Renal cortex interstitium (tissue), 11 donors: ENCODE measurements around the gene JUND. TPM values are rescaled to one million over a fixed set of nuclear protein-coding genes. Genes with fewer than 3 reads are reported as not detected.

Experiments
- DNase-seq, 11 donors: peaks; one replicate each; pipeline ENCODE4 v3.0.0-alpha.2; 2013; ENCODE audit warnings: low read depth in 9 of 11, low spot score in 4 of 11; ENCODE audit errors: extremely low read depth in 1 of 11
- polyA plus RNA-seq, 3 donors: library from polyadenylated mRNA; unstranded; fragments of 120-200 nt; gene quantifications; one replicate each; pipeline ENCODE4 v1.2.1, GENCODE V29; 2013; ENCODE audit not compliant: insufficient read length in 3 of 3

Gene JUND
- polyA plus RNA-seq, 3 donors = 71.4 to 135 (median 103) TPM

GRCh38 chr19:18229915-18230314 is 51.5 kb downstream of the JUND start:
- no peak for DNase-seq

Other genes starting within 250 kb of the JUND start
- gene IL12RB1, start 194.7 kb downstream of the JUND start, polyA plus RNA-seq = under 1 TPM; 0.16 to 0.44 (median 0.23) TPM
- 1 to 10 TPM; 4.6 to 9.2 (median 5.5) TPM for gene MAST3, start 183.8 kb downstream of the JUND start, polyA plus RNA-seq
- 10 to 100 TPM; 20.1 to 38.9 (median 30.4) TPM for gene PIK3R2, start 128.5 kb downstream of the JUND start, polyA plus RNA-seq
- 10 to 100 TPM; 11.4 to 20.4 (median 11.7) TPM for gene IFI30, start 107.8 kb downstream of the JUND start, polyA plus RNA-seq
- 10 to 100 TPM in 1 of 3 donors, 1 to 10 TPM in 2; 7.9 to 10.3 (median 8.2) TPM for gene MPV17L2, start 88.4 kb downstream of the JUND start, polyA plus RNA-seq
- gene RAB3A, start 77.6 kb downstream of the JUND start, polyA plus RNA-seq = 1 to 10 TPM; 4.9 to 6.5 (median 5.4) TPM
- 1 to 10 TPM in 1 of 3 donors, under 1 TPM in 2; 0.30 to 1.8 (median 0.79) TPM for gene PDE4C, start 55.2 kb downstream of the JUND start, polyA plus RNA-seq
- gene IQCN, start 7.2 kb downstream of the JUND start, polyA plus RNA-seq = 10 to 100 TPM in 1 of 3 donors, 1 to 10 TPM in 2; 6.6 to 12.2 (median 7.2) TPM
- gene LSM4, start 41.5 kb upstream of the JUND start, polyA plus RNA-seq = 100 to 1,000 TPM in 2 of 3 donors, 10 to 100 TPM in 1; 84.2 to 120 (median 108) TPM
- 10 to 100 TPM; 20.9 to 35.3 (median 22.0) TPM for gene PGPEP1, start 59.0 kb upstream of the JUND start, polyA plus RNA-seq
- 10 to 100 TPM in 1 of 3 donors, 1 to 10 TPM in 2; 2.2 to 10.4 (median 2.9) TPM for gene GDF15, start 104.5 kb upstream of the JUND start, polyA plus RNA-seq
- gene LRRC25, start 116.0 kb upstream of the JUND start, polyA plus RNA-seq = 1 to 10 TPM in 1 of 3 donors, under 1 TPM in 2; 0.75 to 1.6 (median 0.88) TPM
- 100 to 1,000 TPM in 2 of 3 donors, 10 to 100 TPM in 1; 52.4 to 115 (median 104) TPM for gene SSBP4, start 137.8 kb upstream of the JUND start, polyA plus RNA-seq
- 100 to 1,000 TPM; 104 to 133 (median 123) TPM for gene ISYNA1, start 156.5 kb upstream of the JUND start, polyA plus RNA-seq
- gene ELL, start 240.4 kb upstream of the JUND start, polyA plus RNA-seq = 10 to 100 TPM in 2 of 3 donors, 1 to 10 TPM in 1; 8.4 to 13.3 (median 10.6) TPM